GM21526 (cell line): ENCODE data around the gene ADAM17.
"Not testable (repeated sequence)": the region's sequence is repeated elsewhere in the genome, so short reads cannot be mapped to it uniquely, and the experiment has no call there.

Source experiments
- ATAC-seq: cut with Tn5 transposase; IDR thresholded peaks from one replicate; pipeline ENCODE4 v1.9.1; 2021; ENCODE audit warnings: moderate library complexity; ENCODE audit not compliant: unreplicated experiment, low FRiP score

The ADAM17 gene

GRCh38 chr2:9527995-9528787 lies 27.4 kb downstream of the ADAM17 start:
- no peak for ATAC-seq

DNA sequence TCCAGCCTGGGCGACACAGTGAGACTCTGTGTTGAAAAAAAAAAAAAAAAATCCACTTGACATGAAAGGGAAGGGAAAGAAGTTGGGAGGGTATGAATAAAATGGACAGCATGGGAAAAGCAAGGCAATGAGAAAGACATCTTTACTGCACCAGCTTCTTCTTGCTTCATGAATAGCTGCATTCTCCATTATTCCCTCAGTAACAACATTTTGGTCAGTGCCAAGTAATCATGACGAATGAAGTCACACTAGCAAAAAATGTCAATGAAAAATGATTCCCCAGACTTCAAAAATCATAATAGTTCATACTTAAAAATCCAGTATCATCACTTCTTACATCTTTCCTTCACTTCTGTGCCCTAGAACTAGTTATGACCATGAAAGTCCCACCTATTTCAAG lies 30.4 kb downstream of the ADAM17 start:
- no peak for ATAC-seq

- ATAC-seq: no peak
These were observed 31.3 kb downstream of the ADAM17 start for GRCh38 chr2:9524291-9524690.

- no peak for ATAC-seq
These were observed 36.4 kb downstream of the ADAM17 start for GRCh38 chr2:9519250-9519649.

- ATAC-seq: no peak
These were observed 36.9 kb downstream of the ADAM17 start for GRCh38 chr2:9518780-9519179.

DNA sequence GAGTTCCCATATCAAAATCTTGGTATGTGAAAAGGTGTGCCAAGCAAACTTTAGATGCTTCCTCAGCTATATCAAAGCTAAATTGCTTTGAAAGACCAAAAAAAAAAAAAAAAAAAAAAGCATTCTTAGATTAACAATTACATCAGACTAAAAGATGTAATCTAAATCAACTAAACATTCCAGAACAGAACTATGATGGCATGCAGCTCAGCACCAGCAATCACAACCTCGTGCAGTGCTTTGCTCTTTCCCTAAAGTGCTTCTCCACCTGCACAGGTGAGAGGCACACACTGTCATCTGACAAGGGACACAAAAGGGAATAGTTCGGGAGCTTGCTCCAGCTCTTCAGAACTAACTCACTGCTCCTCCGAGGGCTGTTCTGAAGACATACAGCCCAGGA lies 37.5 kb downstream of the ADAM17 start:
- ATAC-seq: no peak

DNA sequence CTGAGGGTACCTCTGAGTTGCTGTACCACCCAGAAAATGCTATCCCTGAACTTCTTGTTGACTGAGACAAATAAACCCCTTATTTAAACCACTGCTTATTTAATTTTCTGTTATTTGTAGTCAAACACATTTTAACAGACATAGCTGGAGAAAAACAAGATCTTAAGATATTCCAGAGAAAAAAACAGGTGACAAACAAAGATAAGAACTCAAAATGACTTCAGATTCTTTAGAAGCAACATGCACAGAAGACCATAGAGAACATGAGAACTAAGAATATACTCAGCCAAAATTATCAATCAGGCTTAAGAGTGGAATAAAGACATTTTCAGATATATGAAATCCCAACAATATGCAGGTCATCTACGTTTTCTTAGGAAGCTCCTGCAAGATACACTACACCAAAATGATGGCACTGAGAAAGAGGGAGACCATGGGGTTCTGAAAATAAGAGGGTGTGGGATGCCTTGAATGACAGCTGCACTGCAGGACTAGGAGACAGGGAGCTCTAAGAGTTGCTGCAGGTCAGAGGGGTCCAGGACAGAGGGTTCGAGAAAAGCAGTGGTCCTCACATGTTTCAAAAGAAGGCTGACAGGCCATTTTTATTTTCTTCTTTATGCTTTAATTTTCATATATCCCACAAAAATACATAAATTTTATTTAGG lies 38.4 kb downstream of the ADAM17 start:
- no peak for ATAC-seq

DNA sequence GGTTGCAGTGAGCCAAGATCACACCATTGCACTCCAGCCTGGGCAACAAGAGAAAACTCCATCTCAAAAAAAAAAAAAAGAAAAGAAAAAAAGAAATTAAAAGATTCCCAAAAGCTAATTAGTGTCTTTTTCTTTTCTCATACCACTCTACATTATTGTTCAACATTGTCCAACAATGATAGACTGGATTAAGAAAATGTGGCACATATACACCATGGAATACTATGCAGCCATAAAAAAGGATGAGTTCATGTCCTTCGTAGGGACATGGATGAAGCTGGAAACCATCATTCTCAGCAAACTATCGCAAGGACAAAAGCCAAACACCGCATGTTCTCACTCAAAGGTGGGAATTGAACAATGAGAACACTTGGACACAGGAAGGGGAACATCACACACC lies 41.7 kb downstream of the ADAM17 start:
- ATAC-seq: not testable (repeated sequence)

- no peak for ATAC-seq
These were observed 46.7 kb downstream of the ADAM17 start for GRCh38 chr2:9508931-9509330.

GRCh38 chr2:9498210-9498609 lies 57.4 kb downstream of the ADAM17 start:
- ATAC-seq: no peak

DNA sequence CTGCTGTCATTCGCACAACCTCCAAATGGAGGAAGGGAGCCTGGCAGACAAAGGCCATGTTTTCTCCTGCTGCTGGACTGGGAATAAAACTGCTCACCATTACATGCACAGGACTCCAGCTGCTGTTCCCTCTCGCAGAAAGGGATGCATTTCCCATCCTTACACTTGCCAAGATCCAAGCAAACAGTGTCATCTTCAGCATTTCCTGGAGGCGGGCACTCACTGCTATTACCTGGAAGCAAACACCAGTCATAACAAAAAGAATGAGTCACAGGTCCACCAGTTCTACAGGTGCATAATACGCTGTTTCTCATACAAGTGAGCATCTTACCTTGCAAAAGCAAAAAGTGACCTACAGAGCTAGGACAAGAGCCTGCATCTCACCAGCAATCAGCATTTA lies 58.6 kb downstream of the ADAM17 start:
- ATAC-seq: no peak

GRCh38 chr2:9494081-9494480 lies 61.5 kb downstream of the ADAM17 start:
- ATAC-seq: no peak

DNA sequence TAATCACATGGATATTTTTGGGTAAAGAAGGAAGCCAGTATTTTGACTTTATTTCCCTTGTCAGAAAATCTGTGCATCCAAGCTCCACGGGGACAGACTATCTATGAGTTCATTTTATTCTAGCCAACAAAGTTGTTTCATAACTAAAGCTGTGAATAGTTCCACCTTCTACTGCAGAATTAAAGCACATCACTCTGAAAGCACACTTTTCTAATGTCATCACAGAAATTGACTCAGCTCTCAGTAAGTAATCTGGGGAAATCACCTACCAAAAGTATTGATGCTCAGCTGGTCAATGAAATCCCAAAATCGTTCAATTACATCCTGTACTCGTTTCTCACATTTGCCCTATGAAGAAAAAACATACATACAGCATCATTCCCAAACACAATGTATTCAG lies 62.2 kb downstream of the ADAM17 start:
- no peak for ATAC-seq

GRCh38 chr2:9492927-9493326 lies 62.7 kb downstream of the ADAM17 start:
- ATAC-seq: no peak

DNA sequence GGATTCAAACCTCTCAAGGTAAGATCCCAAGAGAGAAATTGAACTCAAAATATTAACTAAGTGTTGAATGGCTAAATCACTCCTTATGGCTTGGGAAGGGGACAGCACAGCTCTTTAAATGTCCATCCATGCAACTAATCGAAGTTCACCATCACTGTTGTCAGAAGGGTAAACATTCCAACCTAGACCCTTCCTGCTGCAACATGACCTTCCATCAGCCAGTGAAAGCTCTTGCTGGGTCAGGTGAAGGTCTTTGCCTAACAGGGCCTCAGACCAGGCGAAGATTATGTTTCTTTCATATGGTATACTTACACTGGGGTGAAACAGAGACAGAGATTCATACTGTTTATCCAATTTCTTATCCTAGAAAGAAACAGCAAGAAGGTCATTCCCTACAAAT lies 64.8 kb downstream of the ADAM17 start:
- no peak for ATAC-seq

- ATAC-seq: no peak
These were observed 66.8 kb downstream of the ADAM17 start for GRCh38 chr2:9488583-9489547.

DNA sequence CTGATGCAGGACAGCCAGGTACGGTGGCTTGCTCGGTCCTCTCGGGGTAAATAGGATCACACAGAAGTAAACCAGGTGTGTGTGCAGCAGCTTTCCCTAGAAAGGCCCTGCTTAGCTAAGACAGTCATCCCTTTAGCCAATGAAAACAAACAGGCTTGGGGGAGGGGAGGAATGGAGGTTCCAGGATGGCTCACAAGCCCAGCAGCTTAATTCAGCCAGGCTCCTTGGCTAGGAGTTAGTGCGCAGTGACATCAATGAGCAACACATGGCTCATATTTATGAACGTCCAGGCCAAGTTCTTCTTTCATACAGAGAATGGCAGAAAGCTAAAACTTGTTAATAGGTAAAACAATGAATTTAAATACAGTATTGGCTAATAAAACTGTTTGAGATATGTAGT lies 71.1 kb downstream of the ADAM17 start:
- ATAC-seq: no peak

GRCh38 chr2:9483107-9483506 lies 72.5 kb downstream of the ADAM17 start:
- no peak for ATAC-seq

DNA sequence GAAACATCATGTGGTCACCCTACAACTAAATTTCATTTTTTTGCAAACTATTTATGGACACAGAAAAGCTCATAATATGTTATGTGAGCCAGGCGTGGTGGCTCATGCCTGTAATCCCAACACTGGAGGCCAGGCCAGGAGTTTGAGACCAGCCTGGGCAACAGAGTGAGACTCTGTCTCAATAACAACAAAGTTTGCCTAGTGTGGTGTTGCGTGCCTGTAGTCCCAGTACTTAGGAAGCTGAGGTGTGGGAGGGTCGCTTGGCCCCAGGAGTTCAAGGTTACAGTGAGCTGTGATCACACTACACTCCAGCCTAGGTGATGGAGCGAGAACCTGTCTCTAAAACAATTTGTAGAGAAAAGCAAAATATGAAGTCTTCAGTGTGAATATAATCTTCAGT lies 75.5 kb downstream of the ADAM17 start:
- ATAC-seq: no peak

GRCh38 chr2:9478526-9478925 lies 77.1 kb downstream of the ADAM17 start:
- no peak for ATAC-seq

DNA sequence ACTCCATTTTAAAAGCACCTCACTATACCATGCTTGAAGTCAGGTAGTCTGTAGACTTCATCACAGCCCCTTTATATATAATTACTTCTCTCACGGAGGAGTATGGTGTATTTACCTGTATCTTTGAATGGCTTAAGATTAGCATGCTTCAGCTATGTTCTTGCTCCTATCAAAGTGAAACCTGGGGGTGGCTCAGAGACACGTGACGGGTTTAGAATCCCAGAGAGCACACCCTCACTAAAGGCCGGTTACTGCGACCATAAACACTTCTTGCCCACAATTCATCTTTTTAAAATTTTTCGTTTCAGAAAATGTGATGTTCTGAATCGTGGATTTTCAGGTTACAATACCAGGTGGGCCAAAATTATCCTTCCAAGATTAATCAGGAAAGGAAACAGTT lies 77.7 kb downstream of the ADAM17 start:
- ATAC-seq: no peak
